HG03565 (cell line): ENCODE measurements around the gene NRF1.

ENCODE experiments used
- ATAC-seq: cut with Tn5 transposase; IDR thresholded peaks from one replicate; pipeline ENCODE4 v1.9.1; 2021; ENCODE audit warnings: mild to moderate bottlenecking, moderate library complexity; ENCODE audit not compliant: unreplicated experiment

The NRF1 gene

GRCh38 chr7:129729511-129729910 lies 118.0 kb downstream of the NRF1 start:
- ATAC-seq, result no peak

- ATAC-seq, result no peak
These were observed 118.6 kb downstream of the NRF1 start for GRCh38 chr7:129730159-129730558.

- no peak for ATAC-seq
These were observed 122.9 kb downstream of the NRF1 start for GRCh38 chr7:129734400-129734799.

- no peak for ATAC-seq
These were observed 127.9 kb downstream of the NRF1 start for GRCh38 chr7:129739427-129739826.

- no peak for ATAC-seq
These were observed 129.3 kb downstream of the NRF1 start for GRCh38 chr7:129740574-129741410.

- no peak for ATAC-seq
These were observed 130.3 kb downstream of the NRF1 start for GRCh38 chr7:129741743-129742213.

- no peak for ATAC-seq
These were observed 130.7 kb downstream of the NRF1 start for GRCh38 chr7:129742256-129742655.

GRCh38 chr7:129746857-129747529 lies 135.5 kb downstream of the NRF1 start:
- ATAC-seq, result no peak

- ATAC-seq, result no peak
These were observed 137.0 kb downstream of the NRF1 start for GRCh38 chr7:129748356-129749109.

- ATAC-seq, result no peak
These were observed 138.6 kb downstream of the NRF1 start for GRCh38 chr7:129750091-129750490.

GRCh38 chr7:129750501-129750900 lies 139.0 kb downstream of the NRF1 start:
- no peak for ATAC-seq

- no peak for ATAC-seq
These were observed 140.4 kb downstream of the NRF1 start for GRCh38 chr7:129751916-129752315.

- ATAC-seq, result no peak
These were observed 141.2 kb downstream of the NRF1 start for GRCh38 chr7:129752760-129753159.

- no peak for ATAC-seq
These were observed 142.9 kb downstream of the NRF1 start for GRCh38 chr7:129754406-129754805.

- ATAC-seq, result no peak
These were observed 146.5 kb downstream of the NRF1 start for GRCh38 chr7:129757991-129758390.

GRCh38 chr7:129762387-129762969 lies 151.0 kb downstream of the NRF1 start:
- ATAC-seq, result no peak

GRCh38 chr7:129764247-129765084 lies 152.9 kb downstream of the NRF1 start:
- no peak for ATAC-seq

GRCh38 chr7:129765352-129765751 lies 153.8 kb downstream of the NRF1 start:
- no peak for ATAC-seq

GRCh38 chr7:129767120-129768015 lies 155.8 kb downstream of the NRF1 start:
- no peak for ATAC-seq
